Activated CD8-positive, alpha-beta memory T cell treated with anti-CD3 and anti-CD28 coated beads, Interleukin-2, amount 50 U/mL, for 1 hour (primary cell): ENCODE data around the gene DEPP1.

Experiments used
- DNase-seq: peaks from one replicate; pipeline ENCODE4 v3.0.0-alpha.2; 2020; ENCODE audit errors: extremely low read depth

DEPP1 gene

GRCh38 chr10:44933451-44934321, 44.9 kb downstream of the DEPP1 start:
- DNase-seq, result no peak

- peak; percentile 57 for DNase-seq
These were observed 45.8 kb downstream of the DEPP1 start for GRCh38 chr10:44932517-44933450.

DNA sequence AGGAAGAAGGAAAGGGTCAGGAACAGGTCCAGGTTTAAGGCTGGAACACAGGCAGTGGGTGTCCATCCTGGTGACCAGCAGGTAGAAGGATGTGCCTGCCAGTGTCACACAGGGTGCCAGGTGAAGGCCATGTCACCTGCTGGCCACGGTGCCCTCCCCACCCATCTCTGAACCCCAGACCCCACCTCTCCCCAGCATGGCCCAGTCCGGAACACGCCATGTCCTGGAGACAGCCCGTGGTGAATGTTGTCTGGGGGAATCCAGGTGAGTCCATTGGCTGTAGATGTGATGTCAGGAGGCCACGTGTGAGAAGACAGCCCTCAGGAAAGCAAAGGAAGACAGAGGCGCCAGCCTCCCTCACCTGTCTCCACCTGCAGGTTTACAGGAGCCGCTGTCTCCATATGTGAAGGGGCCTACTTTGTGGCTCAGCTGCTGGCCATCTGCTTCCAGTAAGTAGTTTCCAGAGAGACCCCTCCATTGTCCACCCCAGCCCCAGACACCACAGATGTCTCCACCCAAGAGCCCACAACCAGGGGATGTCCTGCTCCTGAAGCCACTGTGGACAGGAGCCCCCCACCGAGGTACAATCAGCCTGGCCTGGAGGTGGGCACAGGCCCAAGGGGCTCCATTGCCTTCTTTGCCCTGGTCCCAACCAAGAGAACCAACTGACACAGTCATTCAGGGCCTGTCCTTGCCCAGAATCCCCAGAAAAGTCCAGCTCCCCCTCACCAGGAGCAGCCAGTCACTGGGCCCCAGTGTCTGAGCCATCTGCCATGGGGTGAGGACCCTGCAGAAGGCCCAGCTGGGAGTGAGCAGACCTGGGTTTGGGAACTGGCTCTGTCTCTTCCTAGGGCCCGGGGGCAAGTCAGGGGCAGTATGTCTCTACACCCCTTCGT, 46.7 kb downstream of the DEPP1 start:
- no peak for DNase-seq

- DNase-seq, result no peak
These were observed 47.5 kb downstream of the DEPP1 start for GRCh38 chr10:44930904-44931620.

GRCh38 chr10:44929356-44930255, 49.0 kb downstream of the DEPP1 start:
- no peak for DNase-seq

GRCh38 chr10:44928462-44928861, 50.1 kb downstream of the DEPP1 start:
- no peak for DNase-seq

DNA sequence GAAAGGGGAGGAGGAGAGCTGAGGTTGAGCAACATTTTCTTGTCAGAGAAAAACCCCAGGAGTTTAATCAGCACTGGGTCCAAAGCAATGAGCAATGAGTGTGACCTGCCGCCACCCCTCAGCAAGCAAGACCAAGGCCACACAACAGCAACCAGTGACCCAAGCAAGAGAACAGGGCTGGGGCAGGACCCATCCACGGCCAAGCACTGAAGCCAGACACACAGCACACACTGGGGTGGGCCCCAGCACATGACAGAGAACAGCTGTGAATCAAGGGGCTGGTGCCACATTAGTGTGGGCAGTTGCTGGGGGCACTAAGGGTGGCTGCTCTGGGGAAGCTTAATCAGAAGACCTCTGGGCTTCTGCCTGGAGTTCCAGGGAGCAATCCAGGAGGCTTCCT, 51.3 kb downstream of the DEPP1 start:
- no peak for DNase-seq

DNA sequence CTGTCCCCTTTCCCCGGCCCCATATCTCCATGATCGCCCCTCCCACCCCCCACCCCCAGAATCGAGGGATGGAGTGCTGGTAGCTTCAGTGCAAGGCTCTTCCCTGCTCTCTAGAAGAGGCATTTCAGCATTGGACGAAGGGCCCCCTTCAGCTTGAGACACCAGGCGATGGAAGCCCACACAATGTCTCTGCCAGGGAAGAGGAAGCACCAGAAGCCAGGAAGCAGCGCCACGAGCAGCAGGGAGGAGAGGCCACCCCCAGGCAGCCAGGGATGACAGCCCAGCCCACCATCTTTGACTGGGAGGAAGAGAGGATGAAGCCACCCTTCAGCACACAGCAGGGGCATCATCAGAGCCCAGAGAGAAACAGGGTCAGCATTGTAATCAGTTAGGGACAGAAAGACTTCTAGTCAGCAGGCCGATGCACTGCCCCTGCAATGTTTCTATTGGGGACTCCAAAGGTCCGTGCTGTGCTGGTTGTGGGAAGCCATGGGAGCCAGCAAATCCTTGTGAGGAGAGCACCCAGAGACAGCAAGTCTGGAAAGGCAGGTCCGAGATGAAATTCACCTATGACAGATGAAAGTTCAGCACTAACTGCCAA, 51.8 kb downstream of the DEPP1 start:
- no peak for DNase-seq
